K562 (cell line): ENCODE results near the gene ITPRIP. TPM values are rescaled to one million over a fixed set of nuclear protein-coding genes. Genes with fewer than 3 reads are reported as not detected.

ENCODE experiments used
- CREM ChIP-seq: IDR thresholded peaks from 2 replicates; pipeline ENCODE4 v1.6.1; 2014; ENCODE audit warnings: antibody characterized with exemption, low read depth
- MECOM ChIP-seq: fragments of 250-450 bp; sonication (Bioruptor Pico); IDR thresholded peaks from 2 replicates; pipeline ENCODE4 v1.8.0; 2022; ENCODE audit warnings: inconsistent platforms
- MXI1 ChIP-seq: IDR thresholded peaks from 2 replicates; pipeline ENCODE4 v1.6.1; 2011; ENCODE audit warnings: low read depth, mild to moderate bottlenecking, improper control_type of control experiment, low read length
- NUFIP1 ChIP-seq: fragments of 450-650 bp; IDR thresholded peaks from 2 replicates; pipeline ENCODE4 v1.6.1; 2018; ENCODE audit not compliant: partially characterized antibody
- RB1 ChIP-seq: fragments of 450-650 bp; IDR thresholded peaks from 2 replicates; pipeline ENCODE4 v1.6.1; 2017; ENCODE audit warnings: low read depth, mild to moderate bottlenecking
- RBM22 ChIP-seq: fragments of 200-400 bp; formaldehyde crosslinking; IDR thresholded peaks from 2 replicates; pipeline ENCODE4 v1.6.1; 2018; ENCODE audit warnings: low read length, low read depth; ENCODE audit not compliant: poor library complexity, severe bottlenecking
- TAL1 ChIP-seq: fragments of 450-650 bp; IDR thresholded peaks from 2 replicates; pipeline ENCODE4 v1.6.1; 2016; ENCODE audit warnings: mild to moderate bottlenecking
- ZNF121 ChIP-seq: sonication (generic); formaldehyde crosslinking; conservative IDR thresholded peaks from 2 replicates; pipeline ENCODE4 v1.8.0; 2022; ENCODE audit warnings: missing genetic modification reagents
- ZNF24 ChIP-seq: fragments of 450-650 bp; IDR thresholded peaks from 2 replicates; pipeline ENCODE4 v1.6.1; 2016
- ZNF282 ChIP-seq: sonication (generic); formaldehyde crosslinking; IDR thresholded peaks from 2 replicates; pipeline ENCODE4 v1.8.1; 2023; ENCODE audit warnings: missing genetic modification reagents
- polyA plus RNA-seq, 8 experiments: library from polyadenylated mRNA; depleted of rRNA in 4 of 8; stranded (reverse) in 5 of 8; unstranded in 3 of 8; fragments of >200 nt; fragmentation: Nextera tagmentation in 2 of 8; fragmentation: Illumina TruSeq in 1 of 8; extraction: Ambion mirVana in 2 of 8; extraction: Trizol in 1 of 8; gene quantifications; 2 replicates each; pipeline versions ENCODE4 v1.2.1 to v1.2.3, GENCODE V29; 2011 to 2014; ENCODE audit warnings: inconsistent platforms in 1 of 8, missing spikeins in 1 of 8
- total RNA-seq, 7 experiments: library from RNA; depleted of rRNA in 6 of 7; stranded (reverse); fragments of >200 nt in 6 of 7; fragmentation: Illumina TruSeq in 2 of 7; extraction: Trizol in 2 of 7; gene quantifications; 2 replicates each; pipeline versions ENCODE4 v1.2.1 to v1.2.3, GENCODE V29; 2011 to 2021; ENCODE audit warnings: low replicate concordance in 1 of 7
- TF ChIP-seq, protein P1 (sequence below): sonication (generic); formaldehyde crosslinking; IDR thresholded peaks from 2 replicates; pipeline ENCODE4 v1.8.0; 2023; ENCODE audit warnings: missing genetic modification reagents, mild to moderate bottlenecking, borderline replicate concordance
- TF ChIP-seq, protein P2 (sequence below): fragments of 250-450 bp; sonication (Bioruptor Pico); IDR thresholded peaks from 2 replicates; pipeline ENCODE4 v1.8.0; 2021; ENCODE audit warnings: moderate library complexity, mild to moderate bottlenecking, inconsistent platforms

Gene ITPRIP
- total and polyA plus RNA-seq, 9 of the 15 experiments (the other 6 are each of a cell fraction or from before 2014, with no cell fraction given), result 4.4 to 28.5 (median 10.9) TPM

DNA sequence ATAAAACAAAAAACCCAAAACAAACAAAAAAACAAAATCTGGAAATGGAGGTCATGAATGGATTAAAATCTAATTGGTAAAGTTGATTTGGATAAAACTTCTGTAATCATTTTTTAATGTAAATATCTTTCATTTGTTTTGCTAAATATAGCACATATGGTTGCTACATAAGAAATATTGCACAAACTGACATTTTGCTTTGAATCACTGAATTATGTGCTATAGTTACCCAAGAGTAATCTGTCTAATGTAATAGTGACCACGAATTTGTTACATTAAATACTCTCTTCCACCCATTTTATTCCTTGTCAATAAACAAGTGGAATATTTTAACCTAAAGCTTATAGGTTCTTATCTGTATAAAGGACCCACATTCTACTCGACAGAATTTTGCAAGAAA, 21.5 kb upstream of the ITPRIP start (continued):
- TF ChIP-seq, protein P1, sequence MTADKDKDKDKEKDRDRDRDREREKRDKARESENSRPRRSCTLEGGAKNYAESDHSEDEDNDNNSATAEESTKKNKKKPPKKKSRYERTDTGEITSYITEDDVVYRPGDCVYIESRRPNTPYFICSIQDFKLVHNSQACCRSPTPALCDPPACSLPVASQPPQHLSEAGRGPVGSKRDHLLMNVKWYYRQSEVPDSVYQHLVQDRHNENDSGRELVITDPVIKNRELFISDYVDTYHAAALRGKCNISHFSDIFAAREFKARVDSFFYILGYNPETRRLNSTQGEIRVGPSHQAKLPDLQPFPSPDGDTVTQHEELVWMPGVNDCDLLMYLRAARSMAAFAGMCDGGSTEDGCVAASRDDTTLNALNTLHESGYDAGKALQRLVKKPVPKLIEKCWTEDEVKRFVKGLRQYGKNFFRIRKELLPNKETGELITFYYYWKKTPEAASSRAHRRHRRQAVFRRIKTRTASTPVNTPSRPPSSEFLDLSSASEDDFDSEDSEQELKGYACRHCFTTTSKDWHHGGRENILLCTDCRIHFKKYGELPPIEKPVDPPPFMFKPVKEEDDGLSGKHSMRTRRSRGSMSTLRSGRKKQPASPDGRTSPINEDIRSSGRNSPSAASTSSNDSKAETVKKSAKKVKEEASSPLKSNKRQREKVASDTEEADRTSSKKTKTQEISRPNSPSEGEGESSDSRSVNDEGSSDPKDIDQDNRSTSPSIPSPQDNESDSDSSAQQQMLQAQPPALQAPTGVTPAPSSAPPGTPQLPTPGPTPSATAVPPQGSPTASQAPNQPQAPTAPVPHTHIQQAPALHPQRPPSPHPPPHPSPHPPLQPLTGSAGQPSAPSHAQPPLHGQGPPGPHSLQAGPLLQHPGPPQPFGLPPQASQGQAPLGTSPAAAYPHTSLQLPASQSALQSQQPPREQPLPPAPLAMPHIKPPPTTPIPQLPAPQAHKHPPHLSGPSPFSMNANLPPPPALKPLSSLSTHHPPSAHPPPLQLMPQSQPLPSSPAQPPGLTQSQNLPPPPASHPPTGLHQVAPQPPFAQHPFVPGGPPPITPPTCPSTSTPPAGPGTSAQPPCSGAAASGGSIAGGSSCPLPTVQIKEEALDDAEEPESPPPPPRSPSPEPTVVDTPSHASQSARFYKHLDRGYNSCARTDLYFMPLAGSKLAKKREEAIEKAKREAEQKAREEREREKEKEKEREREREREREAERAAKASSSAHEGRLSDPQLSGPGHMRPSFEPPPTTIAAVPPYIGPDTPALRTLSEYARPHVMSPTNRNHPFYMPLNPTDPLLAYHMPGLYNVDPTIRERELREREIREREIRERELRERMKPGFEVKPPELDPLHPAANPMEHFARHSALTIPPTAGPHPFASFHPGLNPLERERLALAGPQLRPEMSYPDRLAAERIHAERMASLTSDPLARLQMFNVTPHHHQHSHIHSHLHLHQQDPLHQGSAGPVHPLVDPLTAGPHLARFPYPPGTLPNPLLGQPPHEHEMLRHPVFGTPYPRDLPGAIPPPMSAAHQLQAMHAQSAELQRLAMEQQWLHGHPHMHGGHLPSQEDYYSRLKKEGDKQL (CRISPR knock-in tag), result no peak
- TF ChIP-seq RB1 (no peak), ZNF24 (no peak), MXI1 (no peak), RBM22 (no peak), MECOM (CRISPR knock-in tag) (no peak), CREM (no peak), NUFIP1 (no peak), ZNF282 (no peak), TAL1 (no peak), ZNF121 (no peak)
- TF ChIP-seq, protein P2, sequence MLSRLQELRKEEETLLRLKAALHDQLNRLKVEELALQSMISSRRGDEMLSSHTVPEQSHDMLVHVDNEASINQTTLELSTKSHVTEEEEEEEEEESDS (CRISPR knock-in tag), result no peak
